Measurements from ENCODE around the gene MAP3K12. TPM values are rescaled to one million over a fixed set of nuclear protein-coding genes. Genes with fewer than 3 reads are reported as not detected.

The MAP3K12 gene
- total RNA-seq, 4 donors from 2014 or later: 6.4 to 12.8 (median 9.4) TPM

DNA sequence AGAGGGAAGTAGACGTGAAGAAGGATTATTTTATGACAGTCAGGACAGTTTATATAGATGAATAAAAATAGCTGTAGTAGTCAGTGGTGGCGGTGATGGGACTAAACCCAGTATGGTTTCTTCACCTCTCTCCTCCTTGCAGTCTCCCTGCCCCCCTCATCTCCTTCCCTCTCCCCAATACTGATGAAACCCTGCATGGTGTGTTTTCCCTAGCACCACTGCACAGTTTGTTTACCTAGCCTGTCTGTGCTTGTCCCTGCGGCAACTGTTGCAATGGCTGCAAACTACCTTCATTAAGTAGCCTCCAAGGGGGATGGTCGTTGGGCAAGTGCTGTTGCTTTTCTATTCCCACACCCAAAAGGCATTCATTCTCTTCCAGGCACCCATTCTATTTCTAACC lies 32.6 kb downstream of the MAP3K12 start:
- intact Hi-C loops (cut with DNase I; ENCODE audit: low total_unique reads): loop anchor here (10.0 kb wide), 1 partner anchor 48 kb away; no protein-coding TSS in a partner anchor
- WGBS, 2 donors: 69 to 76% methylated on average over 4 of the region's 4 CpGs
- TF ChIP-seq POLR2A (IDR thresholded peaks at IDR 0.05): no peak
- TF ChIP-seq, protein P1, sequence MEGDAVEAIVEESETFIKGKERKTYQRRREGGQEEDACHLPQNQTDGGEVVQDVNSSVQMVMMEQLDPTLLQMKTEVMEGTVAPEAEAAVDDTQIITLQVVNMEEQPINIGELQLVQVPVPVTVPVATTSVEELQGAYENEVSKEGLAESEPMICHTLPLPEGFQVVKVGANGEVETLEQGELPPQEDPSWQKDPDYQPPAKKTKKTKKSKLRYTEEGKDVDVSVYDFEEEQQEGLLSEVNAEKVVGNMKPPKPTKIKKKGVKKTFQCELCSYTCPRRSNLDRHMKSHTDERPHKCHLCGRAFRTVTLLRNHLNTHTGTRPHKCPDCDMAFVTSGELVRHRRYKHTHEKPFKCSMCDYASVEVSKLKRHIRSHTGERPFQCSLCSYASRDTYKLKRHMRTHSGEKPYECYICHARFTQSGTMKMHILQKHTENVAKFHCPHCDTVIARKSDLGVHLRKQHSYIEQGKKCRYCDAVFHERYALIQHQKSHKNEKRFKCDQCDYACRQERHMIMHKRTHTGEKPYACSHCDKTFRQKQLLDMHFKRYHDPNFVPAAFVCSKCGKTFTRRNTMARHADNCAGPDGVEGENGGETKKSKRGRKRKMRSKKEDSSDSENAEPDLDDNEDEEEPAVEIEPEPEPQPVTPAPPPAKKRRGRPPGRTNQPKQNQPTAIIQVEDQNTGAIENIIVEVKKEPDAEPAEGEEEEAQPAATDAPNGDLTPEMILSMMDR (IDR thresholded peaks at IDR 0.05): no peak
- no peak for DNase-seq (ENCODE audit: low spot score in 2 of 2)
- H3K4me3 ChIP-seq (ENCODE audit: low read depth, poor library complexity, severe bottlenecking): no peak overlapping the region

DNA sequence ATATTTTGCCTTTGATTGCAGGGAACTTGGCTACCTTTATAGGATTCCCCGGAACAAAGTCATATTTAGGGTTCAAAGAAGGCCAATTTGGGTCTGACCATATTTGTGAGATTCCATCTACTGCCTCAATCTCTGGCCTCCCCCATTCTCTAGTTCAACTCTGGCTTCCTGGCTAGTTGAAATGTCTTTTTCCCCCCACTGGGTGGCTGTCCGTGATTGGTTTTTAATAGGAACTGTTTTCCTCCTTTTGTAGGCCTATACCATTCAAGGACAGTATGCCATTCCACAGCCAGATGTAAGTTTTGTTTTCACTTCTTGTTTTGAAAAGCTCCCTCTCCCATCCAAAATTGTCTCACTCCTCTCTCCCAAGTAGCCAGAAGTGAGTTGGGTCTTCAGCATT lies 33.6 kb downstream of the MAP3K12 start:
- TF ChIP-seq POLR2A (IDR thresholded peaks at IDR 0.05): no peak
- TF ChIP-seq, protein P1 (IDR thresholded peaks at IDR 0.05): no peak
- WGBS, 2 donors: 55 to 62% methylated on average over 2 of the region's 2 CpGs
- no peak for DNase-seq (ENCODE audit: low spot score in 2 of 2)
- intact Hi-C loops (cut with DNase I; ENCODE audit: low total_unique reads): loop anchor here (10.0 kb wide), 1 partner anchor 49 kb away; no protein-coding TSS in a partner anchor
- no peak overlapping the region for H3K4me3 ChIP-seq (ENCODE audit: low read depth, poor library complexity, severe bottlenecking)

DNA sequence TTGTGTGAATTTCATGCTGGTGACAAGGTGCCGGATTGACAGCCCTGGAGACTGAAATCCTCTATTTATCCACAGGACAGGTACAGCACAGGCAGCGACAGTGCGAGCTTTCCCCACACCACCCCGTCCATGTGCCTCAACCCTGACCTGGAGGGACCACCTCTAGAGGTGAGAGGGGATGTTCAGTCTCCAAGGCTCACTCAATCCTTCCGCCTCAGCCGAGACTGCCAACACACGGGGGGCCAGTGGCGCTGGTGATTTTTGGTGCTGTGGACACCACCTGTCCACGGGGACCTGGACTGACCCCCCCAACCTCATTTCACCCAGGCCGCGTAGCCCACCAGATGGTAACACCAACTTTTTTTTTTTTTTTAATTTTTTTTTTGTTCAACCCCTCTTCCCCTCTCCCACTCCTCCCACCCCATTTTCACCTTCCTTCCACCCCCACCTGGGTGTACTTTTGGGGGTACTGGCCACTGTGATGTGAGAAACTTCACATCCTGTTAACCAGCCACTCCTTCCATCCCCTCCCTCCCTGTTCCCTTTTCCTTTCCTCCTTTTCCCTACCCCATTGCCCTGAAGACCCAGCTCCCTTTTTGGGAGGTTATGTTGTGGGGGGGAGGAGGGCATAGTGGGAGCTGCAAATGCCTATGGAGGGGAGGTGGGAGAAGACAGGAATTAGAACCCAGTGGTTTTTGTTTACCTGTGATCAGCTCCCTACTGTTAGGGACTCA lies 34.4 kb downstream of the MAP3K12 start:
- intact Hi-C loops (cut with DNase I; ENCODE audit: low total_unique reads): loop anchor here (10.0 kb wide), 1 partner anchor 50 kb away; no protein-coding TSS in a partner anchor
- H3K4me3 ChIP-seq (ENCODE audit: low read depth, poor library complexity, severe bottlenecking): no peak overlapping the region
- 91 to 97% methylated on average over 11 of the region's 11 CpGs for WGBS, 2 donors
- TF ChIP-seq, protein P1 (IDR thresholded peaks at IDR 0.05): no peak
- no peak for TF ChIP-seq POLR2A (IDR thresholded peaks at IDR 0.05)
- no peak for DNase-seq (ENCODE audit: low spot score in 2 of 2)

DNA sequence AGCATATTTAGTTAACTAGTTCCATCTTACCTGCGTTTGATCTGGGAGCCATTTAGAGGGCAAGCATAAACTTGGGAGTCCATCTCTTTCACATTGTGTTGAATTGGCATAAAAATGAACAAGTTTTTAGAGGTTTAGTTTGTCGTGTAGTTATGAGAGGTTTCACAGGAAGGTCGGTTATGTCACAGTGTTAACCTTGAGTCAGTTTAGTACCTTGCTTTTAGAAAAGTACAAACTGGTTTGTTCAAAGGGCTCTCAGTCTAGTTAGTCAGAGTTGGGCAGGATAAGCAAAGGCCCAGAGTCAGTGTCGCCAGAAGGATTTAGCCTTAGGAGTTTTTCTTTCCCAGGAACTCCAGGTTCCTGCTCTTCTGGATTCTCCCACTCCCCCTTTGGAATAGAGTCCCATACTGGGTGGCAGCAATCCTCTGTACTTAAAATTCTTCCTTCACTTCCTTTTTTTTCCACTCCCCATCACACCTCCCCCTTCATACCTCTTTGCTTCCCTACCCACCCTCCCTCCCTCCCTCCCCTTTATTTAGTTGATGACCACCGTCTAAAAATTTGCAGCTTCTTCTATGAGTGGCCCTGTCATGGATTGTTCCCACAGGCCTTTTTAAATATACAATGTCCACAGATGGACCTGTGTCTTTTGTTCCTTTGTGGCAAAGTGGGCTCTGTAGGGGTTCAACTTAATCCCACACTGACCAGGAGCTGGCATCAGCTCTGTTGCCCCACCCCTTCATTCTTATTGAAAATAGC lies 35.3 kb downstream of the MAP3K12 start:
- intact Hi-C loops (cut with DNase I; ENCODE audit: low total_unique reads): loop anchor here (10.0 kb wide), 1 partner anchor 51 kb away; no protein-coding TSS in a partner anchor
- no peak overlapping the region for H3K4me3 ChIP-seq (ENCODE audit: low read depth, poor library complexity, severe bottlenecking)
- TF ChIP-seq, protein P1 (IDR thresholded peaks at IDR 0.05): no peak
- no peak for TF ChIP-seq POLR2A (IDR thresholded peaks at IDR 0.05)
- no peak for DNase-seq (ENCODE audit: low spot score in 2 of 2)
- WGBS, 2 donors: 57 to 60% methylated on average over 5 of the region's 5 CpGs

DNA sequence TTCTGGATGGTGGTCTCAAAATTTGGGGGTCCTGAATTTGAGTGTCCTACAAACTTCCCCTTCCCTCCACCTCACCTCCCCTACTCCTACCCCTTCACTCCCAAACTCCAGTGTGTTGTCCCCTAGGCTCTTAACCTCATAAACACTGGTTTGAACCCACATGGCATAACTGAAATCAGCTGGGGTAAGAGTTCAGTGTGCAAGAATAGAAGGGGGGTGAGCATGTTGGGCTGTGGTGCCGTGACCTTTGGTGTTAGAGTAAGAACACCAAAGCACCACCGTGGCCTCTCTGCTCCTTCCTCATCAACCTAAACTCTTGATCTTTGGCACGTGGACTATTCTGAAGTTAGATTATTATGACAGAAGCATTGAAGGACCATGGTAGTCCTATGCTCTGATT lies 36.3 kb downstream of the MAP3K12 start:
- no peak for DNase-seq (ENCODE audit: low spot score in 2 of 2)
- intact Hi-C loops (cut with DNase I; ENCODE audit: low total_unique reads): loop anchor here (10.0 kb wide), 1 partner anchor 52 kb away; no protein-coding TSS in a partner anchor
- H3K4me3 ChIP-seq (ENCODE audit: low read depth, poor library complexity, severe bottlenecking): no peak overlapping the region
- no peak for TF ChIP-seq POLR2A (IDR thresholded peaks at IDR 0.05)
- TF ChIP-seq, protein P1 (IDR thresholded peaks at IDR 0.05): no peak
- WGBS, 2 donors: 80 to 85% methylated on average over 3 of the region's 3 CpGs
